MCF 10A (cell line): ENCODE results near the gene PSMA8. TPM values are rescaled to one million over a fixed set of nuclear protein-coding genes. Genes with fewer than 3 reads are reported as not detected.
"Not testable (repeated sequence)": the region's sequence is repeated elsewhere in the genome, so short reads cannot be mapped to it uniquely, and the experiment has no call there.

Experiments
- BruUV-seq: library from RNA; stranded (reverse); fragments of 400-500 nt; replicated peaks from 2 replicates; lab custom pipeline; 2021; lab: Mats Ljungman, UMichigan
- CTCF ChIA-PET: fragments of 300-600 bp; sonication (Branson Sonifier 250); formaldehyde crosslinking; extraction: SDS; loops from one replicate; lab custom pipeline; 2021; ENCODE audit warnings: antibody characterized with exemption, inconsistent platforms; lab: Yijun Ruan, JAX
- POLR2A ChIA-PET: fragments of 300-600, 350-650 bp; sonication (Branson Sonifier 250); formaldehyde crosslinking; extraction: SDS; loops from one replicate; lab custom pipeline; 2020; ENCODE audit warnings: antibody characterized with exemption, inconsistent platforms; lab: Yijun Ruan, JAX
- DNase-seq: peaks from one replicate; pipeline ENCODE4 v3.0.0-alpha.2; 2018; ENCODE audit not compliant: unreplicated experiment
- H3K27ac Mint-ChIP-seq: one replicate; pipeline ENCODE4 v1.8.0; 2022; ENCODE audit warnings: mild to moderate bottlenecking, low read depth, mixed read lengths; ENCODE audit not compliant: unreplicated experiment
- H3K27me3 Mint-ChIP-seq: one replicate; pipeline ENCODE4 v1.8.0; 2022; ENCODE audit warnings: mixed read lengths; ENCODE audit not compliant: insufficient read depth, unreplicated experiment
- H3K36me3 Mint-ChIP-seq: one replicate; pipeline ENCODE4 v1.8.0; 2022; ENCODE audit warnings: mild to moderate bottlenecking, moderate library complexity, mixed read lengths; ENCODE audit not compliant: insufficient read depth, unreplicated experiment
- H3K4me1 Mint-ChIP-seq: one replicate; pipeline ENCODE4 v1.8.0; 2022; ENCODE audit warnings: mixed read lengths; ENCODE audit not compliant: insufficient read depth, unreplicated experiment
- H3K4me3 Mint-ChIP-seq: one replicate; pipeline ENCODE4 v1.8.0; 2022; ENCODE audit warnings: mild to moderate bottlenecking, moderate library complexity, mixed read lengths; ENCODE audit not compliant: unreplicated experiment
- H3K9me3 Mint-ChIP-seq: one replicate; pipeline ENCODE4 v1.8.0; 2022; ENCODE audit warnings: mixed read lengths; ENCODE audit not compliant: unreplicated experiment
- intact Hi-C: fragments of 100-400 bp; cut with micrococcal nuclease; formaldehyde crosslinking; loops from 2 replicates; pipeline ENCODE4 v1.14.1; 2022
- total RNA-seq: library from RNA; stranded (reverse); gene quantifications from 2 replicates; pipeline ENCODE4 v1.2.3, GENCODE V29; 2022
- TF ChIP-seq, protein P1 (sequence below): fragments of 200-600 bp; IDR thresholded peaks from one replicate; pipeline ENCODE4 v1.8.0; 2022; ENCODE audit warnings: antibody characterized with exemption, mild to moderate bottlenecking; ENCODE audit not compliant: unreplicated experiment

Gene PSMA8
- total RNA-seq, 1 experiment from 2014 or later: not detected

DNA sequence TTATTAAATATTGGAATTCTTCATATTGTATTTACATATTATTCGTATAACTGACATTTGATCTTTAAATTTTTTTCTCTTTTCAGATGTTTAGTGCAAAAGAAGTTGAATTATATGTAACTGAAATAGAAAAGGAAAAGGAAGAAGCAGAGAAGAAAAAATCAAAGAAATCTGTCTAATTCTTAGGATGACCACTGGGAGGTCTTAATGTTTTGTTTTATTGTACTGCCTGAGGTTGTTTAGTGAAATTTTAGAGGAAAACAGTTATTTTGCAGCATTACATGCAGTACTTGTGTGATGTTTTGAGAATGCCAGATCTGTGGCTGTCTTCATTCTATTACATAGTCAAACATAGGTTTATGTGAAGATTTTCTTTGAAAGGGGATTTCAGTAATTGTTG lies 58.6 kb downstream of the PSMA8 start:
- POLR2A ChIA-PET: interaction anchor here (1.3 kb wide), 1 partner anchor 11 kb away, joined by 7 read pairs; no protein-coding TSS in a partner anchor
- Mint-ChIP-seq H3K36me3 (no peaks in the 10 kb centered on the region), H3K9me3 (no peaks in the 10 kb centered on the region), H3K27ac (no peak overlapping the region), H3K4me3 (no peak overlapping the region), H3K4me1 (no peaks in the 10 kb centered on the region), H3K27me3 (no peaks in the 10 kb centered on the region)
- intact Hi-C loops: no loop called here
- DNase-seq: no peak
- CTCF ChIA-PET: no interaction called here
- TF ChIP-seq, protein P1, sequence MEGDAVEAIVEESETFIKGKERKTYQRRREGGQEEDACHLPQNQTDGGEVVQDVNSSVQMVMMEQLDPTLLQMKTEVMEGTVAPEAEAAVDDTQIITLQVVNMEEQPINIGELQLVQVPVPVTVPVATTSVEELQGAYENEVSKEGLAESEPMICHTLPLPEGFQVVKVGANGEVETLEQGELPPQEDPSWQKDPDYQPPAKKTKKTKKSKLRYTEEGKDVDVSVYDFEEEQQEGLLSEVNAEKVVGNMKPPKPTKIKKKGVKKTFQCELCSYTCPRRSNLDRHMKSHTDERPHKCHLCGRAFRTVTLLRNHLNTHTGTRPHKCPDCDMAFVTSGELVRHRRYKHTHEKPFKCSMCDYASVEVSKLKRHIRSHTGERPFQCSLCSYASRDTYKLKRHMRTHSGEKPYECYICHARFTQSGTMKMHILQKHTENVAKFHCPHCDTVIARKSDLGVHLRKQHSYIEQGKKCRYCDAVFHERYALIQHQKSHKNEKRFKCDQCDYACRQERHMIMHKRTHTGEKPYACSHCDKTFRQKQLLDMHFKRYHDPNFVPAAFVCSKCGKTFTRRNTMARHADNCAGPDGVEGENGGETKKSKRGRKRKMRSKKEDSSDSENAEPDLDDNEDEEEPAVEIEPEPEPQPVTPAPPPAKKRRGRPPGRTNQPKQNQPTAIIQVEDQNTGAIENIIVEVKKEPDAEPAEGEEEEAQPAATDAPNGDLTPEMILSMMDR: no peak
- no TSS peak for BruUV-seq

DNA sequence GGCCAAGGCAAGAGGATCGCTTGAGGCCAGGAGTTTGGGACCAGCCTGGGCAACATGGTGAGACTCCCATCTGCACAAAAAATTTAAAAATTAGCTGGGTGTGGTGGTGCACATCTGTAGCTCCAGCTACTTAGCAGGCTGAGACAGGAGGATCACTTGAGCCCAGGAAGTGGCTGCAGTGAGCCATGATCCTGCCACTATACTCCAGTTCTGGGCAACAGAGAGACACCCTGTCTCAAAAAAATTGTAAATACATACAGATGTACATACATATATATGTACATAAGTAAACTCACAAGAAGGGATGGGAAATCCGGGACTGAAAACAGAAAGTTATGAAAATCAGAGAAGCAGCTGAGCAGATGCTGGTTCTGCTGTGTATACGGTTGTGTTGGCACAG lies 62.9 kb downstream of the PSMA8 start:
- ChIA-PET CTCF (no interaction called here), POLR2A (no interaction called here)
- H3K4me3 Mint-ChIP-seq: no peak overlapping the region
- no TSS peak for BruUV-seq
- no peak for DNase-seq
- no peaks in the 10 kb centered on the region for H3K4me1 Mint-ChIP-seq
- TF ChIP-seq, protein P1: no peak
- intact Hi-C loops: no loop called here
- H3K27me3 Mint-ChIP-seq: no peaks in the 10 kb centered on the region
- H3K9me3 Mint-ChIP-seq: no peaks in the 10 kb centered on the region
- no peak overlapping the region for H3K27ac Mint-ChIP-seq
- no peaks in the 10 kb centered on the region for H3K36me3 Mint-ChIP-seq

DNA sequence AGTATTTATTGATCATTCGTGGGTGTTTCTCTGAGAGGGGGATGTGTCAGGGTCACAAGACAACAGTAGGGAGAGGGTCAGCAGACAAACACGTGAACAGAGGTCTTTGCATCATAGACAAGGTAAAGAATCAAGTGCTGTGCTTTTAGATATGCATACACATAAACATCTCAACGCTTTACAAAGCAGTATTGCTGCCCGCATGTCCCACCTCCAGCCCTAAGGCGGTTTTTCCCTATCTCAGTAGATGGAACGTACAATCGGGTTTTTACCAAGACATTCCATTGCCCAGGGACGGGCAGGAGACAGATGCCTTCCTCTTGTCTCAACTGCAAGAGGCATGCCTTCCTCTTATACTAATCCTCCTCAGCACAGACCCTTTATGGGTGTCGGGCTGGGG lies 68.3 kb downstream of the PSMA8 start:
- BruUV-seq, H3K27ac Mint-ChIP-seq, DNase-seq, CTCF ChIA-PET, H3K4me3 Mint-ChIP-seq, H3K9me3 Mint-ChIP-seq, intact Hi-C loops, H3K36me3 Mint-ChIP-seq, POLR2A ChIA-PET, H3K4me1 Mint-ChIP-seq, H3K27me3 Mint-ChIP-seq: not testable (repeated sequence)

DNA sequence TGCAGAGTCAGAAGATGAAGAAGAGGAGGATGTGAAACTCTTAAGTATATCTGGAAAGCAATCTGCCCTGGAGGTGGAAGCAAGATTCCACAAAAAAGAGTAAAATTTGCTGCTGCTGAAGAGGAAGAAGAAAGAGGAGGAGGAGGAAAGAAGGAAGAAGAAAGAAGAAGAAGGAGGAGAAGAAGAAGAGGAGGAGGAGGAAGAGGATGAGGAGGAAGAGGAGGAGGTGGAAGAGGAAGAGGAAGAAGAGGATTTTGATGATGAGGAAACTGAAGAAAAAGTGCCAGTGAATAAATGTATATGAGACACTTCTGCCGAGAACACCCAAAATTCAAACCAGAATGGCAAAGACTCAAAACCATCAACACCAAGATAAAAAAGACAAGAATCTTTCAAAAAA lies 71.6 kb downstream of the PSMA8 start:
- ChIA-PET POLR2A (no interaction called here), CTCF (no interaction called here)
- Mint-ChIP-seq H3K4me1 (peaks cover 6% of the 10 kb centered on the region), H3K27ac (no peak overlapping the region), H3K27me3 (no peaks in the 10 kb centered on the region), H3K36me3 (no peaks in the 10 kb centered on the region), H3K9me3 (no peaks in the 10 kb centered on the region), H3K4me3 (no peak overlapping the region)
- TF ChIP-seq, protein P1: no peak
- intact Hi-C loops: no loop called here
- no peak for DNase-seq
- BruUV-seq: no TSS peak

DNA sequence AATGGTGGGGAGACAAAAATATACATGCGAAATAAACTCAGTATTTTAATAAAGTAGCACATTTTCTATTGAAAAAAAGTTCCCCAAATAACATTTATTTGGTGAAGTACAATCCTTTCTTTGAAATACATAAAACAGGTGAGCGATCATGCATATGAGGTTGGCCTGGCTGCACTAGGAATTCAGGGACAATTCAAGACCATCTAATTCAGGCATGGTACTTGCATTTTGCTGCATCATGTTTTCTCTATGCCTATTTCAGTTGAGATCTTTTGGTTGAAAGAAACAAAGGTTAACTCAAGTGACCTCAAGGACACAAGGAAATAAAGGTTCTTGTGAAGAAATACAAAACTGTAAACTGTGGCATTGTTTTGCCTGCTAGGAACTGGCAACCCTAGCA lies 72.8 kb downstream of the PSMA8 start:
- Mint-ChIP-seq H3K27ac (no peak overlapping the region), H3K36me3 (no peaks in the 10 kb centered on the region), H3K9me3 (no peaks in the 10 kb centered on the region), H3K4me1 (peaks cover 6% of the 10 kb centered on the region), H3K4me3 (no peak overlapping the region), H3K27me3 (no peaks in the 10 kb centered on the region)
- TF ChIP-seq, protein P1: no peak
- ChIA-PET CTCF (no interaction called here), POLR2A (no interaction called here)
- intact Hi-C loops: no loop called here
- DNase-seq: no peak
- no TSS peak for BruUV-seq
